Measurements from ENCODE around the gene TFF2. TPM values are rescaled to one million over a fixed set of nuclear protein-coding genes. Genes with fewer than 3 reads are reported as not detected.

The TFF2 gene
- total RNA-seq, 1 donor = not detected

DNA sequence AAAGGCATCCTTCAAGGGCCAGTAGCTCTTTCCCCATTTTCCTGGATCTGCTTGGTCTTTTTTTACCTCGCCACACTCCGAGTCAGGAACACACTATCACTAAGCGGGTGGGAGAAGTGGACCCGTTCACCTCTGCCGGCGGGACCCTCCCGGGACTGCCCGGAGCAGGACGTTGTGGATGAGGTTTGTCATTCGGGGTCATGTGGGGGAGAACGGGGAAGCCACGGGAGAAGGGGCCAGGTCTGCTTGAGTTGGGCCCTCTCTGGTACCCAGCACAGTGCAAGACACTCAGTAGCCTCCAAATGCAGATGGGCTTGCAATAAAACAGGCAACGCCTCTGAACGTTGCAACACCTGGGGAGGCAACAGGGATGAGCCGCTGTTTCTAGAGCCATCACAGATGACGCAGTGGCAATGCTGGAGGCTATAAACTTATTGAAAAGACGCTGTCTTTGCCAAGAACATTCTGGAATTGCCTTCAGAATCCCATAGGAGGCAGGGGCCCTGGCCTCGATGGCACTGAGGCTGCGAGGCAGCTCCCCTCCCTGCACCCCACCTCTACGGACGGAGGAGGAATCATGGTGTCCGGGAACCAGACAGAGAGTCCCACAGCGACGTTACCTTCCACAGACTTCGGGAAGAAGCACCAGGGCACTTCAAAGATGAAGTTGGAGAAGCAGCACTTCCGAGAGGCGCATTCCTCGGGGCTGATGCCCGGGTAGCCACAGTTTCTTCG, 3.8 kb downstream of the TFF2 start:
- H2AFZ ChIP-seq (ENCODE audit: low read length) = no peak overlapping the region
- no peaks in the 10 kb centered on the region for H4K20me1 ChIP-seq (ENCODE audit: insufficient read depth, low read length)
- H3K4me3 ChIP-seq (ENCODE audit: insufficient read depth, low read length) = no peak overlapping the region
- DNase-seq (ENCODE audit: insufficient read length, low spot score, missing footprints) = no peak
- H3K79me2 ChIP-seq (ENCODE audit: insufficient read depth, low read length) = no peaks in the 10 kb centered on the region
- no peaks in the 10 kb centered on the region for H3K36me3 ChIP-seq (ENCODE audit: insufficient read depth, low read length)
- no peaks in the 10 kb centered on the region for H3K27me3 ChIP-seq (ENCODE audit: insufficient read depth, low read length)
- H3K9me3 ChIP-seq (ENCODE audit: low read depth, low read length) = no peaks in the 10 kb centered on the region
- H3K4me1 ChIP-seq (ENCODE audit: insufficient read depth, low read length) = no peaks in the 10 kb centered on the region
- H3K27ac ChIP-seq (ENCODE audit: low read depth, low read length) = no peak overlapping the region
- TF ChIP-seq, protein P1, sequence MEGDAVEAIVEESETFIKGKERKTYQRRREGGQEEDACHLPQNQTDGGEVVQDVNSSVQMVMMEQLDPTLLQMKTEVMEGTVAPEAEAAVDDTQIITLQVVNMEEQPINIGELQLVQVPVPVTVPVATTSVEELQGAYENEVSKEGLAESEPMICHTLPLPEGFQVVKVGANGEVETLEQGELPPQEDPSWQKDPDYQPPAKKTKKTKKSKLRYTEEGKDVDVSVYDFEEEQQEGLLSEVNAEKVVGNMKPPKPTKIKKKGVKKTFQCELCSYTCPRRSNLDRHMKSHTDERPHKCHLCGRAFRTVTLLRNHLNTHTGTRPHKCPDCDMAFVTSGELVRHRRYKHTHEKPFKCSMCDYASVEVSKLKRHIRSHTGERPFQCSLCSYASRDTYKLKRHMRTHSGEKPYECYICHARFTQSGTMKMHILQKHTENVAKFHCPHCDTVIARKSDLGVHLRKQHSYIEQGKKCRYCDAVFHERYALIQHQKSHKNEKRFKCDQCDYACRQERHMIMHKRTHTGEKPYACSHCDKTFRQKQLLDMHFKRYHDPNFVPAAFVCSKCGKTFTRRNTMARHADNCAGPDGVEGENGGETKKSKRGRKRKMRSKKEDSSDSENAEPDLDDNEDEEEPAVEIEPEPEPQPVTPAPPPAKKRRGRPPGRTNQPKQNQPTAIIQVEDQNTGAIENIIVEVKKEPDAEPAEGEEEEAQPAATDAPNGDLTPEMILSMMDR (IDR thresholded peaks at IDR 0.05; ENCODE audit: extremely low read depth, low read depth, low read length) = no peak
- H3K4me2 ChIP-seq (ENCODE audit: insufficient read depth, low read length) = no peak overlapping the region

- no peaks in the 10 kb centered on the region for H4K20me1 ChIP-seq (ENCODE audit: insufficient read depth, low read length)
These were observed 4.4 kb downstream of the TFF2 start for GRCh38 chr21:42346441-42346840.

DNA sequence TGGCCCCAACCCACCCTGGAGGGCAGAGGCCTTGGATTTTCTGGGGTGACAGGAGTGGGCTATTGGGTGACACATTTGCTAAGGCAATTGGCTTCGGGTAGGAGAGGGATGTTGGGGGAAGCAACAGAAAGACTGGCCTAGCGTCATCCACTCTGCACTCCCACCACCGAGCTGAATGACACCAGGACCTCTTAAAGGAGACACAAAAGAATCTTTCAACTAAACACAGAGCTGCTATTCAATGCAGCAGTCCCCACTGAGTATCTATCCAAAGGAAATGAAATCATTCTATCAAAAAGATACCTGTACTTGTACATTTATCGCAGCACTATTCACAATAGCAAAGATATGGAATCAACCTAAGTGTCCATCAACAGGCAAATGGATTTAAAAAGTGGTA, 6.2 kb downstream of the TFF2 start:
- Histone ChIP-seq H3K36me3 (ENCODE audit: insufficient read depth, low read length) (no peaks in the 10 kb centered on the region), H3K4me2 (ENCODE audit: insufficient read depth, low read length) (no peak overlapping the region), H3K27ac (ENCODE audit: low read depth, low read length) (no peak overlapping the region), H3K4me1 (ENCODE audit: insufficient read depth, low read length) (no peaks in the 10 kb centered on the region), H3K4me3 (ENCODE audit: insufficient read depth, low read length) (no peak overlapping the region), H4K20me1 (ENCODE audit: insufficient read depth, low read length) (no peaks in the 10 kb centered on the region), H3K27me3 (ENCODE audit: insufficient read depth, low read length) (no peaks in the 10 kb centered on the region), H3K9me3 (ENCODE audit: low read depth, low read length) (no peaks in the 10 kb centered on the region), H3K79me2 (ENCODE audit: insufficient read depth, low read length) (no peaks in the 10 kb centered on the region), H2AFZ (ENCODE audit: low read length) (no peak overlapping the region)
- DNase-seq (ENCODE audit: insufficient read length, low spot score, missing footprints) = no peak
- TF ChIP-seq, protein P1 (IDR thresholded peaks at IDR 0.05; ENCODE audit: extremely low read depth, low read depth, low read length) = no peak

More at GRCh38 chr21:42346441-42346840, 4.4 kb downstream of the TFF2 start:
- Histone ChIP-seq H3K36me3 (ENCODE audit: insufficient read depth, low read length) (no peaks in the 10 kb centered on the region), H3K27me3 (ENCODE audit: insufficient read depth, low read length) (no peaks in the 10 kb centered on the region), H3K27ac (ENCODE audit: low read depth, low read length) (no peak overlapping the region), H2AFZ (ENCODE audit: low read length) (no peak overlapping the region), H3K79me2 (ENCODE audit: insufficient read depth, low read length) (no peaks in the 10 kb centered on the region), H3K4me1 (ENCODE audit: insufficient read depth, low read length) (no peaks in the 10 kb centered on the region), H3K4me2 (ENCODE audit: insufficient read depth, low read length) (no peak overlapping the region), H3K9me3 (ENCODE audit: low read depth, low read length) (no peaks in the 10 kb centered on the region), H3K4me3 (ENCODE audit: insufficient read depth, low read length) (no peak overlapping the region)
- DNase-seq (ENCODE audit: insufficient read length, low spot score, missing footprints) = no peak
- TF ChIP-seq, protein P1 (IDR thresholded peaks at IDR 0.05; ENCODE audit: extremely low read depth, low read depth, low read length) = no peak

- no peak overlapping the region for H2AFZ ChIP-seq (ENCODE audit: low read length)
- DNase-seq (ENCODE audit: insufficient read length, low spot score, missing footprints) = no peak
- no peak overlapping the region for H3K27ac ChIP-seq (ENCODE audit: low read depth, low read length)
- H3K4me3 ChIP-seq (ENCODE audit: insufficient read depth, low read length) = no peak overlapping the region
- no peaks in the 10 kb centered on the region for H3K27me3 ChIP-seq (ENCODE audit: insufficient read depth, low read length)
- H3K36me3 ChIP-seq (ENCODE audit: insufficient read depth, low read length) = no peaks in the 10 kb centered on the region
- TF ChIP-seq, protein P1 (IDR thresholded peaks at IDR 0.05; ENCODE audit: extremely low read depth, low read depth, low read length) = no peak
- H4K20me1 ChIP-seq (ENCODE audit: insufficient read depth, low read length) = no peaks in the 10 kb centered on the region
- H3K4me2 ChIP-seq (ENCODE audit: insufficient read depth, low read length) = no peak overlapping the region
- H3K9me3 ChIP-seq (ENCODE audit: low read depth, low read length) = no peaks in the 10 kb centered on the region
- H3K79me2 ChIP-seq (ENCODE audit: insufficient read depth, low read length) = no peaks in the 10 kb centered on the region
- H3K4me1 ChIP-seq (ENCODE audit: insufficient read depth, low read length) = no peaks in the 10 kb centered on the region
These were observed 6.8 kb downstream of the TFF2 start for GRCh38 chr21:42343963-42344510.
